GM18519 (cell line): ENCODE results near the gene KRT15.

Source experiments
- ATAC-seq: cut with Tn5 transposase; IDR thresholded peaks from one replicate; pipeline ENCODE4 v1.9.1; 2021; ENCODE audit warnings: mild to moderate bottlenecking, moderate library complexity; ENCODE audit not compliant: unreplicated experiment, low FRiP score

KRT15 gene

DNA sequence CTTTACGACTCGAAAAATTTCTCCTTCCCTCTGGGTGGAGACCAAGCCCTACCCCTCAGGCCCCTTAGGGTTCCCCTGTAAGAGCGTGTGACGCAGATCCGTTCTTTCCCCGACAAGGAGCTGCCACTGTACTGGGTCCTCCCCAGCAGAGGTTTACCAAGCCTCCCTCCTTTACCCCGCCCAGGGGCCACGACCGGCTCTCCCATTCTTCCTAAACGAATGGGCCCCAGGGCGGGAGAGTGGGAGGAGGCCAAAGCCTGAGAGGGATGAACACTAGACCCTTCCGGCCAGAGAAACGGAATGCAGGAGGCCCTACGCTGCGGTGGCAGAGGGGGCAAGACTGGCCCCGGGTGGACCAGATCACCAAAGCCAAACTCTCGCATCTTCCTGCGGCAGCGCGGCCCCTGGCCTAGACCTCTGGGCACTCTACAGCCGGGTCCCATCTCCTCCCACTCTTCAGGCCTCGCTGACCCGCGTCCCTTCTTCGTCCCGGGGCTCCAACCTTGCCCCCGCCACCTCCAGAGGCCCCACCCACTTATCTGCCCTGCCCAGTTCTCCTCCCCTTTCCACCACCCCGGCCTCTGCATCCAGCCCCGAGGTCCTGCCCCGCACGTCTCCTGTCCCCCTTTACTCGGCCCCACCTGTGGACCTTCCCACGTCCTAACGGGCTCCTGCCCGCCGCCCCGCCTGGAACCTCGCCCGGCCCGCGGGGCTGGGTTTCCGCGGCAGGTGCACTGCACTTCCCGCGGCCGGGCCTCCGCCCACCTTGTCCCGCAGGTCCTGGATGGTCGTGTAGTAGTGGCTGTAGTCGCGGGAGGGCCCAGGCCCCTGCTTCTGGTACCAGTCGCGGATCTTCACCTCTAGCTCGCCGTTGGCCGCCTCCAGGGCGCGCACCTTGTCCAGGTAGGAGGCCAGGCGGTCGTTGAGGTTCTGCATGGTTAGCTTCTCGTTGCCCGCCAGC lies 8.7 kb upstream of the KRT15 start:
- ATAC-seq = no peak

GRCh38 chr17:41524261-41524660 lies 5.6 kb upstream of the KRT15 start:
- no peak for ATAC-seq

DNA sequence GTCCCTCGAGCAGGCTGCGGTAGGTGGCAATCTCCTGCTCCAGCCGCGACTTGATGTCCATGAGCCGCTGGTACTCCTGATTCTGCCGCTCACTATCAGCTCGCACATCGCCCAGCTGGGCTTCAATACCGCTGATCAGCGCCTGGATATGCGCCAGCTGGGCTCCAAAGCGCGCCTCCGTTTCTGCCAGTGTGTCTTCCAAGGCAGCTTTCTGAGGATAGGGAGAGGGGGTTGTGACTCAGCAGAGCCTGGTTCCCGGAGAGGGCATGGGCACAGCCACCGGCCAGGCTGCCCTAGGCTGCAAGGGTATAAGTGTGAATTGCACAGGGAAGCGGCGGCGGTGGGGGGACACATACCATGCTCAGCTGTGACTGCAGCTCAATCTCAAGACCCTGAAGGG lies 5.1 kb upstream of the KRT15 start:
- ATAC-seq = no peak

DNA sequence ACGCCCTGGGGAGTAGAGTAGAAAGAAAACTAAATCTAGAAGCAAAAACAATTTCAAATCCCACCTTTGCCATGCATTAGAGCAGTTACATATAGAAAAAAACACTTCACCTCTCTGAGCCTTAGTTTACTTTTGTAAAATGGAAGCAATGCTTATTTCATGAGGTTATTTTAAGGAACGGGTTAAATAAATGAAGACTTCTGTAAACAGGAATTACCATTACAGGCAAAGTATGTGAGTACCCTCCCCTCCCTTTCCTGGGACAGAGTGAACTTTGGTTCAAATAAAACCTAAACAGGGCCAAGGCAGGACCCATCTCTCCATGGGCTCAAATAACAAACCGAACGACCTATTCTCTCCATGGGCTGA lies 4.5 kb upstream of the KRT15 start:
- ATAC-seq = no peak

- ATAC-seq = no peak
Measured at GRCh38 chr17:41522301-41523224, 3.9 kb upstream of the KRT15 start.

- no peak for ATAC-seq
Measured at GRCh38 chr17:41521574-41522261, 3.0 kb upstream of the KRT15 start.

DNA sequence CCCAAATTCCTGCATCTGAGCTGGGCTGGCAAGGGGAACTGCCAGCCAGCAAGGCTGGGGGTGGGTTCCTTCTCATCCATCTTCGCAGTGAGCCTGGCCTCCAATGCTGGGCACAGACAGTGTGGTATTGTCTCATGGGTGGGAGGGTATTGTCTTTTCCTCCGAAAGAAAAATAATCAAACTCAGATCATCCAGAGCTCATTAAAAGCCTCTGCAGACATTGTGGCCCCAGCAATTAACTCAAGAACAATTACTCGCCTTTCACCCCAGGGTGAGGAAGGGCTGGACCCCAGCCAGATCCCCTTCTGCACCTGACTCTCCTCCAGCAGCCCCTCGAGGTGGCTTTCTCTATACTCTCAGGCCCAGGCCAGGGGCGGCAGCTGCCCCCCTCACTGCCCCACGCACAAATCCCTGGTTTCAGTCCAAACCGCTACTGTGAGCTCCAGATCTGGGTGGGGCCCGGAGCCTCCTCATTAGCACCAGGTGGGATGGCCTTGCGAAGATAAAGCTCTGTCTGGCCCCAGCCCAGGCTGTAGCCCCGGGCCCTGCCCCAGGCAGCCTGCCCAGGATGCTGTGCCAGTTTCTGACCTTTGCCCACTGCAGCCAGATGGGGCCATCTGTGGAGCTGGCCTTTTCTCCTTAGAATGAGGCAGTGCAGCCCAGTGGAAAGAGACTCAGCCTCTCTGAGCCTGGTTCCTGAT lies 2.3 kb upstream of the KRT15 start:
- no peak for ATAC-seq

DNA sequence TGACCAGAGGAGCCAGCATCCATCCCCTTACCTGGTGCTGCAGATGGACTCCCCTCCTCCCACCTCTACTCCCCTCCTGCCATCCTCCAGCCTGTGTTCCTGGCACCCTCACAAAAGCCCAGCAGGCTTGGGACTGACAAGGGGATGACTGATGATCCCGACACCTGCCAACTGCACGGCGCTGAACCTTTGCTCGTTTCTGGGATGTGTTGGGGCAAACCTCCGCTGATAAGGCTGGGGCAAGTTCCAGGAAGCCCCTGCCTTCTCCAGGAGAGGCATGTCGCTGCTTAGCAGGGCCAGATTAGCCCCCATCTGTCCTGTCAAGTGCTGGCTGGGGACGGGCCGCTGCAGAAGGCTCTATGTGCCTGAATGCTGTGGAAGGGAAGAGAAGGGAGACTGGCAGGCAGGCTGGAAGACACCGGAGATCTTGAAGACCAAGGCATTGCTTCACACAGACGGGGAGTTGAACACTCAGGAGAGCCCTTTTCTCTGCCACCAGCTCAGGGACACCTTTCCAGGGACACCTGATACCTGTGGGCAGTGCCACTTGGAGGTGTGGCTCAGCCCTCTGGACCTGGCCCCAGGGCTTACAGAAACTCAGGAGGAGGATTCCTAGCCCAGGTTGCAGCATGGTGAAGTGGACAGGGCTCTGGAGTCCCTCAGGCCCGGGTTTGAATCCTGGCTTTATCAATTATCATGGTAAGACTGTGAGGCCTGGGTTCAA lies 973 bp upstream of the KRT15 start:
- ATAC-seq = no peak

GRCh38 chr17:41518031-41518430 lies 659 bp downstream of the KRT15 start:
- no peak for ATAC-seq

GRCh38 chr17:41516830-41517283 lies 1.8 kb downstream of the KRT15 start:
- ATAC-seq = no peak

GRCh38 chr17:41516147-41516829 lies 2.4 kb downstream of the KRT15 start:
- ATAC-seq = no peak

- ATAC-seq = no peak
Measured at GRCh38 chr17:41513168-41513547, 5.5 kb downstream of the KRT15 start.

DNA sequence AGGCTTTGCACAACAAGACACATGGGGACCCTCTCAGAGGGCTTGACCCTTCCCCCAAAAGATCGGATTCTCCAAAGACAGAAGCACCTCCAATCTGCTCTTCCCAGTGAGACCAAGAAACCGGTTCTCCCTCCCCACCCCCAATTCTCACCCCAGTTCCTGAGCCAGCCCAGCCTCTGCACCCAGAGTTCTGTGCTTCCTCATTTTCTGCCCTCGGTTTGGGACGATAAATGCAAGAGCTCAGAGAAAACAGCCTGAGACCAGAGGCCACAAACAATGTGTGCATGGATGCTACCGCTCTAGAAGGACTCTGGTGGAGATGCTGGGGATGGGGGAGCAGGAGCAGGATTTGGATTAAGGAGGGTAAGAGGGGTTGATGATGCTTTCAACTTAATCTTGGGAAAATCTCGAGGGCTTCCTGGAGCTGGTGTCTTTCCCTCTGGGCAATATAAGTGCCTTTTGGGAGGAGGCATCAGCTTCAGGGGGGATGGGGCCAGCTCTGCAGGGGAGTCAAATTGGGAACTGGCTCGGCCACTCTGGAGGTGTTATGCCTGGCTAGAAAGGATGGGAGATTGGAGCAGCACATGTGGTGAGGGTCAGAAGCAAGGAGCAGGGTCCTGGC lies 6.0 kb downstream of the KRT15 start:
- no peak for ATAC-seq

GRCh38 chr17:41511716-41512115 lies 7.0 kb downstream of the KRT15 start:
- ATAC-seq = no peak

- no peak for ATAC-seq
Measured at GRCh38 chr17:41511116-41511515, 7.6 kb downstream of the KRT15 start.

DNA sequence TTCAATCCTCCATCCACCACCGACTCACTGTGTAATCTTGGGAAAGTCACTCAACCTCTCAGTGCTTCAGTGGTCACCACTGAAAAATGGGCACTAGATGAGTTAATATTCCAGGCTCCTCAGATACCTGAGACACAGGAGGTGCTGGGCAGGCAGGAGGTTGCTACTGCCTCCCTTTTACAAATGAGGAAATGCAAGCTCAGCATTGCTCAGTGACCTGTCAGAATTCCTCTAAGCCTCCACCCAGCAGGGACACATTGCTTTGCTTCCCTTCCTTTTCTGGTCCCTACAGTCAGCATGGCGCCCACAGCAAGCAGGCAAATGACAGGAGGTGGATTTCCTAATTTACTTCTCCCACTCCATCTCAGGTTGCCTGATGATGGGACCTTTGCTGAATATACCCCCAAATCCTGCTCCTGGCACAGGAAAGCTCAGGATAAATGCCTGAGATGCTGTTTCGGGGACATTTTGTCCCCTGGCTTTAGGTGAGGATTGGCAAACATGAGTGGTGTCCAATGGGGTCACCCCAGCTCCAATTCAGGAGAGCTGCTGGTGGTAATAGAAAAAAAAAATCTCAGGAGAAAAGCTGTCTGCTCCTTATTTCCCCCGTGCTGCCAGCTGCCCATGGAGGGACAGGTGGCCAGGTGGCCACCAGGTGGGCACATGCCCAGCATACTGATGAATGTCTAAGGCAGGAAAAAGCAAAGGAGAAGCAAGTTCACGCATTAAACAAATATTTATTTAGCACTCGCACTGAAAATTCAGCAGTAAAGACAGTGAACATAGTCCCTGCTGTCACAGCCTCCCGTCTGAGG lies 8.2 kb downstream of the KRT15 start:
- ATAC-seq = no peak

DNA sequence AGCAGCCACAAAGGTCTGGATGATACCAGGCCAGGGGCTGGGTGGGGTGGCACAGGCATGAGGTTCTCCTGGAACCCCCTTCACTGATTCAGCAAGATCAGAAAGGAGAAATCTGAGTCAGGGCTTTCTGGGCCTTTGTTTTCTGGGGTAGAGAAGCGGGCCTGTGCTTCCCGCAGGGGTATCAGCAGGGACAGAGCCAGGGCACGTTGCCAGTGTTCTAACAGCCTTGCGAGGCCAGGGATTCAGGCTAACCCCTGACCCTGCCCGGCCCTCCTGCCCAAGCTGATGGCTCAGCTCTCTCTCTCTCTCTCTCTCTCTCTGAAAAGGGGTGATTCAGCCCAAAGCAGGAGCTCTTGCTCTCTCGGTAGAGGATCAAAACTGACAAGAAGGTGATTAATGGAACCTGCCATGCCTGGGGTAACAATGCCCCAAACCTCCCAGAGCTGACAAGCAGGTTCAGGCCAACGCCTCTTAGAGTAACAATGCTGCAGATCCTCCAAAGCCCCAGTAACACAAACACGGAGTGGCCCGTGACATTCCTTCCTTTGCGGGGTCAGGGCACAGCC lies 11.3 kb downstream of the KRT15 start:
- no peak for ATAC-seq
